ENCODE results near the gene OSM.

The OSM gene

GRCh38 chr22:30305906-30306626, 39.4 kb upstream of the OSM start:
- Mint-ChIP-seq H3K4me3 (peak overlapping the region; percentile 79), H3K36me3 (peaks cover 60% of the 10 kb centered on the region), H3K27me3 (no peaks in the 10 kb centered on the region), H3K27ac (peak overlapping the region; percentile 96), H3K9me3 (no peaks in the 10 kb centered on the region), H3K4me1 (peaks cover 99% of the 10 kb centered on the region)
- DNase-seq = peak; percentile 59
- CTCF ChIA-PET = interaction anchor here (1.6 to 6.7 kb wide), 2 partner anchors 16 to 50 kb away, joined by 4 to 57 read pairs; partner anchors contain the start of genes CASTOR1 and SF3A1

GRCh38 chr22:30305519-30305905, 38.9 kb upstream of the OSM start:
- no peaks in the 10 kb centered on the region for H3K9me3 Mint-ChIP-seq
- H3K4me3 Mint-ChIP-seq = peak overlapping the region; percentile 79
- H3K36me3 Mint-ChIP-seq = peaks cover 60% of the 10 kb centered on the region
- DNase-seq = peak; percentile 81
- no peaks in the 10 kb centered on the region for H3K27me3 Mint-ChIP-seq
- H3K4me1 Mint-ChIP-seq = peaks cover 99% of the 10 kb centered on the region
- CTCF ChIA-PET = interaction anchor here (6.7 kb wide), 1 partner anchor 15 kb away, joined by 57 read pairs; the partner anchor contains the start of gene CASTOR1
- peak overlapping the region; percentile 96 for H3K27ac Mint-ChIP-seq

GRCh38 chr22:30304495-30305244, 38.0 kb upstream of the OSM start:
- CTCF ChIA-PET = interaction anchor here (6.7 kb wide), 1 partner anchor 15 kb away, joined by 57 read pairs; the partner anchor contains the start of gene CASTOR1
- Mint-ChIP-seq H3K4me1 (peaks cover 98% of the 10 kb centered on the region), H3K36me3 (peaks cover 59% of the 10 kb centered on the region), H3K27me3 (no peaks in the 10 kb centered on the region), H3K9me3 (no peaks in the 10 kb centered on the region), H3K27ac (peak overlapping the region; percentile 96), H3K4me3 (peak overlapping the region; percentile 79)
- no peak for DNase-seq

DNA sequence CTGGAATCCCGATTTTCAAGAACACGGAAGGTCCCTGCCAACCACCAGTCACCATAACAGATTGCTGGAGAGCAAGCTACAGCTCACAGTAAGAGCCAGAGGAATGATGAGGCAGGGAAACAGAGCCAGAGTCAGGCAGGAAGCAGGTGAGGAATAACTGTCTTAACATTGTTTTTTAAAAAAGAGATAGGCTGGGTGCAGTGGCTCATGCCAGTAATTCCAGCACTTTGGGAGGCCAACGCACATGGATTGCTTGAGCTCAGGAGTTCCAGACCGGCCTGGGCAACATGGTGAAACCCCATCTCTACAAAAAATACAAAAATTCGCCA, 36.1 kb upstream of the OSM start:
- Mint-ChIP-seq H3K4me1 (peaks cover 96% of the 10 kb centered on the region), H3K9me3 (no peaks in the 10 kb centered on the region), H3K36me3 (peaks cover 66% of the 10 kb centered on the region), H3K27ac (peak overlapping the region; percentile 96), H3K4me3 (peak overlapping the region; percentile 19), H3K27me3 (no peaks in the 10 kb centered on the region)
- CTCF ChIA-PET = interaction anchor here (0.6 to 6.7 kb wide), 4 partner anchors 13 to 124 kb away, joined by 3 to 57 read pairs (median 4); partner anchors contain the start of genes CASTOR1 and RNF215
- DNase-seq = no peak

DNA sequence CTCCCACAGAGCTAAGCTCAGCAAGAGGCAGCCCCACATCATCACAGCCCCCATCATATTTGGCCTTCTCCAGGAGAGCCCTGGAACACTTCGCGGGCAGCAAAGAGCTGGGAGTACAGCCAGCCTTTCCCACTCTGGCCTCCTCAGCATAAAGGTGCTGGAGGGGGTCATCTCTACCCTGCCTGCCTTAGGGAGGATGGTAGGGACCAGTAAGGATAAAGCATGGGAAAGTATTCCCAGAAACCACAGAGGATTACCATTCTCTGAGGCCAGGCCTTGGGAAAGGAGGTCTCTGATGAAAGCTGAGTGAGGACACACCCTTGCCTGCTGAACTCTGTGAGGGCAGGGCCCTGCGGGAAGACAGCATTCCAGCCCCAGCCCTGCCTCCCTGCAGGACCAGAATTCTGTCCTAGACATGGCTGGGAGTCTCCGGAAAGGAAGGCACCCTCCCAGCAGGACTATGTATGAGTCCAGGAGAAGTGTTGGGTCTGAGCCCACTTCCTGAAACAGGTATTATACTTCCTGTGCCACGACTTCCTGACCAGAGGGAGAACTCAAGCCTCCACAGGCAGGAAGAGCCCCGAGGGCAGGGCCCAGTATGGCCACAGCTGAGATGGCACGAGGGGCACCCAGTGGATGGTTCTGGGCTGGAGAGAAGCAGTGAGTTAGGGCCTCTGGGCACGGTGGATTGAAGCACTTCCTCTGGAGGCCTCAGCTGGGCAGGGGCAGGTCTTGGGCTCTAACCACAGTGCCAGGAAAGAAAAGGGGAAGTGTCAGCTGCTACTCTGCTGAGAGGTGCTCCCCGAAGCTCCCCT, 35.6 kb upstream of the OSM start:
- Mint-ChIP-seq H3K36me3 (peaks cover 68% of the 10 kb centered on the region), H3K4me3 (peak overlapping the region; percentile 19)

GRCh38 chr22:30299322-30299721, 32.7 kb upstream of the OSM start:
- no peak for DNase-seq
- H3K36me3 Mint-ChIP-seq = peaks cover 72% of the 10 kb centered on the region
- H3K4me3 Mint-ChIP-seq = no peak overlapping the region
- H3K27me3 Mint-ChIP-seq = no peaks in the 10 kb centered on the region
- H3K9me3 Mint-ChIP-seq = no peaks in the 10 kb centered on the region
- CTCF ChIA-PET = interaction anchor here (3.1 kb wide), 1 partner anchor 11 kb away, joined by 12 read pairs; no protein-coding TSS in a partner anchor
- H3K27ac Mint-ChIP-seq = no peak overlapping the region
- H3K4me1 Mint-ChIP-seq = peaks cover 88% of the 10 kb centered on the region

More for the DNA sequence above, 35.6 kb upstream of the OSM start:
- CTCF ChIA-PET = interaction anchor here (0.6 to 6.7 kb wide), 6 partner anchors 12 to 124 kb away, joined by 3 to 57 read pairs (median 4); partner anchors contain the start of genes CASTOR1 and RNF215
- Mint-ChIP-seq H3K27me3 (no peaks in the 10 kb centered on the region), H3K9me3 (no peaks in the 10 kb centered on the region), H3K4me1 (peaks cover 97% of the 10 kb centered on the region), H3K27ac (peak overlapping the region; percentile 96)
- DNase-seq = no peak

DNA sequence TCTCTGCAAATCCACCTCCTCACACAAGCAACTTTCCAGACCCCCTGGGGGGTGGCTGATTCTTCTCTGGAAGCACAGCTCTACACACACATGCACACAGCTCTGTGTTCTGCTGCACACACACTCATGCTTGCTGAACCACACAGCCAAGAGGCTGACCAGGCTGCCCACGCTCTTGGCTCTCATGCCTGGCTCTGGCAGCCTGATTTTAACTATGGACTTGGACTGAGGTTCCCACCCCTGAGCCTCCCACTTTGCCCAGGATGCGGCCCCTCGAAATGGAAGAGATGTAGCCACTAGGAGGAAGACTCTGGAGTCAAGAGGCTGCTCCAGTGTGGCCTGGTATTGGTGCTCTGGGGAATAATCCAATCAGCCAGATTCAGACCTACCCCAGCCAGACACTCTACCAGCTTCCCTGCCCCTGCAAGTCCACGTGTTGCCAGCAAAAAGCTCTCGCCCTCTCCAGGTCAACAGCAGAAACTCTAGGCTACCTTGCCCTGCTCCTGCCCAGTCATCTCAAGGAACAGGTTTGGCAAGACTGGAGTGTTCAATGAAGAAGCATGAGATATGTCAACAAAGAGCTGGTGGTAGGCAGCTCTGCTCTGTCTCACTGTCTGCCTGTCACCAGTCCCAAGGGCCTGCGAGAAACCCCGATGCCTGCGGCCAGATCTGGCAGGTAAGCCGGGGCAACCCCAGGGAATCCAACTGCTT, 31.5 kb upstream of the OSM start:
- Mint-ChIP-seq H3K27me3 (no peaks in the 10 kb centered on the region), H3K4me1 (peaks cover 81% of the 10 kb centered on the region), H3K4me3 (no peak overlapping the region), H3K27ac (peak overlapping the region; percentile 97), H3K36me3 (peaks cover 73% of the 10 kb centered on the region), H3K9me3 (no peaks in the 10 kb centered on the region)
- CTCF ChIA-PET = interaction anchor here (0.9 to 1.1 kb wide), 3 partner anchors 11 to 188 kb away, joined by 3 to 4 read pairs (median 3); no protein-coding TSS in a partner anchor
- DNase-seq = no peak

- CTCF ChIA-PET = interaction anchor here (0.9 to 1.1 kb wide), 3 partner anchors 10 to 188 kb away, joined by 3 to 4 read pairs (median 3); no protein-coding TSS in a partner anchor
- peaks cover 74% of the 10 kb centered on the region for H3K4me1 Mint-ChIP-seq
These were observed 30.8 kb upstream of the OSM start for GRCh38 chr22:30297276-30297990.

DNA sequence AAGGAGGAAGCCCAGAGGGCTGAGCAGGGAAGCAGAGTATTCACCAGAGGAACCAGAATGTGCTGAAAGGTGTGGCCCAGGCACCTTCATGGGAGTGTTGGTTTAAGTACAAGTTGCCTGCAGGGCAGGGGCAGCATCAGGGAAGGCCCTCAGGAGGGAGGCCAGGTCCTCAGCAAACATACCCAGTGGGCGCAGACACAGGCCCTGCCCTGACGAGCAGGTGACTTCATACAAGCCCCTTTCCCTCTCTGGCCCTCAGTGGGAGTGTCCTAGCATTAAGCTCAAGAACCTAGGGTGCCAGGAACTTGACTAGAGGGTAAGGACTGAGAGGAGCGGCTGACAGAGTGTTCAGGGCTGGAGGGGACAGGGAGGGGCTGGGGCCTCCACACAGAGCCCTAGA, 30.2 kb upstream of the OSM start:
- Mint-ChIP-seq H3K36me3 (peaks cover 70% of the 10 kb centered on the region), H3K27me3 (no peaks in the 10 kb centered on the region), H3K4me1 (peaks cover 71% of the 10 kb centered on the region), H3K9me3 (no peaks in the 10 kb centered on the region), H3K4me3 (no peak overlapping the region), H3K27ac (peak overlapping the region; percentile 97)
- DNase-seq = no peak
- CTCF ChIA-PET = no interaction called here

More at GRCh38 chr22:30297276-30297990, 30.8 kb upstream of the OSM start:
- peak overlapping the region; percentile 97 for H3K27ac Mint-ChIP-seq
- no peak overlapping the region for H3K4me3 Mint-ChIP-seq
- H3K27me3 Mint-ChIP-seq = no peaks in the 10 kb centered on the region
- DNase-seq = no peak
- H3K9me3 Mint-ChIP-seq = no peaks in the 10 kb centered on the region
- H3K36me3 Mint-ChIP-seq = peaks cover 75% of the 10 kb centered on the region

- CTCF ChIA-PET = interaction anchor here (1.2 kb wide), 1 partner anchor 101 kb away, joined by 3 read pairs; the partner anchor contains the start of gene SEC14L2
- Mint-ChIP-seq H3K36me3 (peaks cover 65% of the 10 kb centered on the region), H3K27ac (peak overlapping the region; percentile 97), H3K4me1 (peaks cover 71% of the 10 kb centered on the region), H3K9me3 (no peaks in the 10 kb centered on the region), H3K27me3 (no peaks in the 10 kb centered on the region), H3K4me3 (no peak overlapping the region)
- no peak for DNase-seq
These were observed 29.7 kb upstream of the OSM start for GRCh38 chr22:30296324-30296723.

- DNase-seq = no peak
- peaks cover 71% of the 10 kb centered on the region for H3K4me1 Mint-ChIP-seq
- CTCF ChIA-PET = interaction anchor here (1.2 kb wide), 1 partner anchor 102 kb away, joined by 3 read pairs; the partner anchor contains the start of gene SEC14L2
- H3K9me3 Mint-ChIP-seq = no peaks in the 10 kb centered on the region
- H3K36me3 Mint-ChIP-seq = peaks cover 59% of the 10 kb centered on the region
- no peaks in the 10 kb centered on the region for H3K27me3 Mint-ChIP-seq
- H3K27ac Mint-ChIP-seq = peak overlapping the region; percentile 97
- no peak overlapping the region for H3K4me3 Mint-ChIP-seq
These were observed 28.9 kb upstream of the OSM start for GRCh38 chr22:30295576-30295975.

GRCh38 chr22:30294830-30295229, 28.2 kb upstream of the OSM start:
- no peak for DNase-seq
- H3K36me3 Mint-ChIP-seq = peaks cover 56% of the 10 kb centered on the region
- H3K9me3 Mint-ChIP-seq = no peaks in the 10 kb centered on the region
- H3K4me1 Mint-ChIP-seq = peaks cover 72% of the 10 kb centered on the region
- H3K27ac Mint-ChIP-seq = no peak overlapping the region
- no peak overlapping the region for H3K4me3 Mint-ChIP-seq
- no peaks in the 10 kb centered on the region for H3K27me3 Mint-ChIP-seq
- CTCF ChIA-PET = no interaction called here
